ENCODE data around the gene RMND1. TPM values are rescaled to one million over a fixed set of nuclear protein-coding genes. Genes with fewer than 3 reads are reported as not detected.
"Not testable (repeated sequence)": the region's sequence is repeated elsewhere in the genome, so short reads cannot be mapped to it uniquely, and the experiment has no call there.

Gene RMND1
- total RNA-seq, 2 donors from 2014 or later: 20.7 to 21.2 TPM

GRCh38 chr6:151452750-151453427, 963 bp upstream of the RMND1 start:
- Histone ChIP-seq H3K36me3 (peaks cover 5% of the 10 kb centered on the region), H3K27me3 (replicated peaks; ENCODE audit: insufficient read depth) (no peaks in the 10 kb centered on the region), H3K9me3 (no peaks in the 10 kb centered on the region), H3K27ac (peak overlapping the region; percentile 86 to 99), H3K4me1 (ENCODE audit: control insufficient read depth in 1 of 2, low read depth in 2 of 2) (peaks cover 20 to 29% of the 10 kb centered on the region in 2 donors), H3K4me3 (peak overlapping the region; percentile 100)
- no peak for TF ChIP-seq CTCF (IDR thresholded peaks at IDR 0.05)
- DNase-seq (ENCODE audit: low spot score) (no peak), ATAC-seq (ENCODE audit: insufficient number of reproducible peaks, low FRiP score, low read depth) (no peak)

- Histone ChIP-seq H3K36me3 (no peaks in the 10 kb centered on the region), H3K9me3 (no peaks in the 10 kb centered on the region), H3K27ac (peak overlapping the region; percentile 61 to 79), H3K4me3 (peak overlapping the region; percentile 100), H3K4me1 (ENCODE audit: control insufficient read depth in 1 of 2, low read depth in 2 of 2) (peaks cover 25 to 33% of the 10 kb centered on the region in 2 donors), H3K27me3 (replicated peaks; ENCODE audit: insufficient read depth) (no peaks in the 10 kb centered on the region)
- ATAC-seq (ENCODE audit: insufficient number of reproducible peaks, low FRiP score, low read depth) (no peak), DNase-seq (ENCODE audit: low spot score) (no peak)
- no peak for TF ChIP-seq CTCF (IDR thresholded peaks at IDR 0.05)
These were observed 443 bp downstream of the RMND1 start for GRCh38 chr6:151451417-151451949.

GRCh38 chr6:151450928-151451327, 998 bp downstream of the RMND1 start:
- H3K27me3 ChIP-seq (replicated peaks; ENCODE audit: insufficient read depth); DNase-seq (ENCODE audit: low spot score); H3K9me3 ChIP-seq; ATAC-seq (ENCODE audit: insufficient number of reproducible peaks, low FRiP score, low read depth); H3K36me3 ChIP-seq: not testable (repeated sequence)
- H3K4me1 ChIP-seq (ENCODE audit: control insufficient read depth in 1 of 2, low read depth in 2 of 2): peaks cover 26 to 33% of the 10 kb centered on the region in 2 donors
- H3K27ac ChIP-seq: peak overlapping the region in 1 of 2 donors; percentile 61
- peak overlapping the region; percentile 100 for H3K4me3 ChIP-seq

GRCh38 chr6:151448623-151449022, 3.3 kb downstream of the RMND1 start:
- no peak for ATAC-seq (ENCODE audit: insufficient number of reproducible peaks, low FRiP score, low read depth)
- no peaks in the 10 kb centered on the region for H3K36me3 ChIP-seq
- TF ChIP-seq CTCF (IDR thresholded peaks at IDR 0.05): no peak

GRCh38 chr6:151447237-151447636, 4.7 kb downstream of the RMND1 start:
- H3K27ac ChIP-seq: peak overlapping the region; percentile 76 to 93
- ATAC-seq (ENCODE audit: insufficient number of reproducible peaks, low FRiP score, low read depth): no peak

More at GRCh38 chr6:151448623-151449022, 3.3 kb downstream of the RMND1 start:
- Histone ChIP-seq H3K9me3 (no peaks in the 10 kb centered on the region), H3K4me3 (no peak overlapping the region), H3K4me1 (ENCODE audit: control insufficient read depth in 1 of 2, low read depth in 2 of 2) (peaks cover 27 to 37% of the 10 kb centered on the region in 2 donors), H3K27ac (no peak overlapping the region), H3K27me3 (replicated peaks; ENCODE audit: insufficient read depth) (no peaks in the 10 kb centered on the region)
- no peak for DNase-seq (ENCODE audit: low spot score)

More at GRCh38 chr6:151447237-151447636, 4.7 kb downstream of the RMND1 start:
- H3K27me3 ChIP-seq (replicated peaks; ENCODE audit: insufficient read depth): no peaks in the 10 kb centered on the region
- peaks cover 24 to 42% of the 10 kb centered on the region in 2 donors for H3K4me1 ChIP-seq (ENCODE audit: control insufficient read depth in 1 of 2, low read depth in 2 of 2)
- H3K9me3 ChIP-seq: no peaks in the 10 kb centered on the region
- no peak overlapping the region for H3K4me3 ChIP-seq
- TF ChIP-seq CTCF (IDR thresholded peaks at IDR 0.05): no peak
- H3K36me3 ChIP-seq: no peaks in the 10 kb centered on the region
- no peak for DNase-seq (ENCODE audit: low spot score)

Data from thoracic aorta (tissue), 2 donors.